ENCODE data around the gene FGD4. TPM values are rescaled to one million over a fixed set of nuclear protein-coding genes. Genes with fewer than 3 reads are reported as not detected.
A peak's percentile ranks its signal among the peaks of the same experiment; 100 is the strongest.

Gene FGD4
- total RNA-seq, 1 donor from 2014 or later = 11.0 TPM

DNA sequence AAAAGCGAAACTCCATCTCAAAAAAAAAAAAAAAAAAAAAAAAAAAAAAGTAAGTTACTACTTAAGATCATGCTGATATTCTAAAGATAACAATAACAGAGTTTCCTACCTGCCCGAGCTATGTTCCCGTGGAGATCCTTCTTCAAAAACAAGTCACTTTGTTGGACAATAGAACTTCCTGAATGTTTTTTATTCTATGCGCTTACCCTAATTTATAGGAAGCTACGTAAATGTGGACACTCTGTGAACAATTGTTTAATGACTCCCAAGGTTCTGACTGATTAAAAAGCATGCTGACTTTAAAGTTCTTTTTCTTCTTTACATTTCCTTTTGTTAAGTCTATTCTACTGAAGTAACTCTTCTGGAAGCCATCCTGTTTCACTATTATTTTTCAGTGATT, 52.5 kb downstream of the FGD4 start:
- H3K36me3 ChIP-seq (ENCODE audit: control insufficient read depth, insufficient read depth, low read length) = no peaks in the 10 kb centered on the region
- H3K4me3 ChIP-seq (ENCODE audit: low read depth, low read length) = no peak overlapping the region
- no peaks in the 10 kb centered on the region for H3K27me3 ChIP-seq (ENCODE audit: control insufficient read depth, insufficient read depth, low read length)
- TF ChIP-seq, protein P1, sequence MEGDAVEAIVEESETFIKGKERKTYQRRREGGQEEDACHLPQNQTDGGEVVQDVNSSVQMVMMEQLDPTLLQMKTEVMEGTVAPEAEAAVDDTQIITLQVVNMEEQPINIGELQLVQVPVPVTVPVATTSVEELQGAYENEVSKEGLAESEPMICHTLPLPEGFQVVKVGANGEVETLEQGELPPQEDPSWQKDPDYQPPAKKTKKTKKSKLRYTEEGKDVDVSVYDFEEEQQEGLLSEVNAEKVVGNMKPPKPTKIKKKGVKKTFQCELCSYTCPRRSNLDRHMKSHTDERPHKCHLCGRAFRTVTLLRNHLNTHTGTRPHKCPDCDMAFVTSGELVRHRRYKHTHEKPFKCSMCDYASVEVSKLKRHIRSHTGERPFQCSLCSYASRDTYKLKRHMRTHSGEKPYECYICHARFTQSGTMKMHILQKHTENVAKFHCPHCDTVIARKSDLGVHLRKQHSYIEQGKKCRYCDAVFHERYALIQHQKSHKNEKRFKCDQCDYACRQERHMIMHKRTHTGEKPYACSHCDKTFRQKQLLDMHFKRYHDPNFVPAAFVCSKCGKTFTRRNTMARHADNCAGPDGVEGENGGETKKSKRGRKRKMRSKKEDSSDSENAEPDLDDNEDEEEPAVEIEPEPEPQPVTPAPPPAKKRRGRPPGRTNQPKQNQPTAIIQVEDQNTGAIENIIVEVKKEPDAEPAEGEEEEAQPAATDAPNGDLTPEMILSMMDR (IDR thresholded peaks at IDR 0.05; ENCODE audit: insufficient read depth, low read length, poor library complexity, severe bottlenecking) = no peak
- DNase-seq (ENCODE audit: low read depth) = no peak

DNA sequence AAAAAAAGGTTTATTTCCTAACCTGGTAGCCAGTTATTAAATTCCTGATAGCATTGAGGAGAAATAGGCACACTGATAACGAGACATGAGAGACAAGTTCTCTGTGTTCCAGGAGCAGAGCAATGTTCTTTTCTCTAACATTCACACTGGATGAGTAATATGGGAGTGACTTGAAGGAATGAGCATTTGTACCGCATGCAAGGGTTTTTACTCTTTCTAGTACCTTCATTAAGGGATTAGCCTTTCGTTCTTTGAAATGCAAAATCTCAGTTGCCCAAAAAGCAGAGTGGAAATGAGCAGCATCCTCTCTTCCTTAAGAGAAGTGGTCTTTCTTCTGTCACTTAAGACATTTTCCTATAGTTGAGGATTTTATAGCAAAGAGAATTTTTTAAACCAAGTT, 54.7 kb downstream of the FGD4 start:
- TF ChIP-seq, protein P1 (IDR thresholded peaks at IDR 0.05; ENCODE audit: insufficient read depth, low read length, poor library complexity, severe bottlenecking) = no peak
- peak; percentile 56 for DNase-seq (ENCODE audit: low read depth)
- Histone ChIP-seq H3K4me3 (ENCODE audit: low read depth, low read length) (no peak overlapping the region), H3K27me3 (ENCODE audit: control insufficient read depth, insufficient read depth, low read length) (no peaks in the 10 kb centered on the region), H3K36me3 (ENCODE audit: control insufficient read depth, insufficient read depth, low read length) (no peaks in the 10 kb centered on the region)

DNA sequence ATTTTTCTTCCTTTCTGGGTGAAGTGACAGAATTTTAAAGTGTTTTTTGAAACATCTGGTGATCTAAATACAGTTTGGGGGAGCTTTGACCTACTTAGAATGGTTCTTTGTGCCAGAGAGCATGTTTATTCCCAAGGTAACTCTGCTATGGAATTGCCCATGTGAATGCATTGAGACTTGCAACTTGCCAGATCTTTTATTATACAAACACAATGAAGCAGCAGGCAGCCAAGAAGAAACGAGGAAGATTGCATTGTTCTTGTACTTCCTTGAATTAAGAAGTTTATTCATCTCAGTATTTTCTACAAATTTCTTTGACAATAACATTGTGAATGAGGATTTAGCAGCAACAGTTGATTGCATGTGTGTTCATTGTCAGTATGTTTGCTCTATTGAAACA, 55.5 kb downstream of the FGD4 start:
- Histone ChIP-seq H3K27me3 (ENCODE audit: control insufficient read depth, insufficient read depth, low read length) (no peaks in the 10 kb centered on the region), H3K4me3 (ENCODE audit: low read depth, low read length) (no peak overlapping the region), H3K36me3 (ENCODE audit: control insufficient read depth, insufficient read depth, low read length) (no peaks in the 10 kb centered on the region)
- TF ChIP-seq, protein P1 (IDR thresholded peaks at IDR 0.05; ENCODE audit: insufficient read depth, low read length, poor library complexity, severe bottlenecking) = no peak
- DNase-seq (ENCODE audit: low read depth) = no peak

DNA sequence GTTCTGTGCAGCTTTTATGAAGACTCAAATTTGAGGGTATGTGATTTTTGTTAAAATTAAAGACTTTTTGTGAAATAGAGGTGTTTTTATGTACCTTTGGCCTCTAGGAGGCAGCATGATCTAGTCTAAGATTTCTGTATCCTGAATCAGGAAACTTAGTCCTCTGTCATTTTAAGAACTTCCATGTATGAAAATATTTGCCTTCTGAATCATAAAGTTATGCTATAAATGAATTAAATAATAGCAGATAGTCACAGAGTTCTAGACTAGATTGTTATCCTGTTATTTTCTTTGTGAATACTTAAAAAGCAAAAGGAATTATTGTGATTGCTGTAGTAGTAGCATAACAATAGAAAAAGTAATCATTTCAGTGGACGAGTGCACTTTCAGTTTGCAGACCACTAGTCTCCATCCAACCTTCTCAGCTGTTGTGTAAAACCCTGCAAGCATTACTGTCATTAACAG, 56.3 kb downstream of the FGD4 start:
- Histone ChIP-seq H3K27me3 (ENCODE audit: control insufficient read depth, insufficient read depth, low read length) (no peaks in the 10 kb centered on the region), H3K36me3 (ENCODE audit: control insufficient read depth, insufficient read depth, low read length) (no peaks in the 10 kb centered on the region), H3K4me3 (ENCODE audit: low read depth, low read length) (peak overlapping the region; percentile 20)
- no peak for DNase-seq (ENCODE audit: low read depth)
- TF ChIP-seq, protein P1 (IDR thresholded peaks at IDR 0.05; ENCODE audit: insufficient read depth, low read length, poor library complexity, severe bottlenecking) = peak; percentile 45

DNA sequence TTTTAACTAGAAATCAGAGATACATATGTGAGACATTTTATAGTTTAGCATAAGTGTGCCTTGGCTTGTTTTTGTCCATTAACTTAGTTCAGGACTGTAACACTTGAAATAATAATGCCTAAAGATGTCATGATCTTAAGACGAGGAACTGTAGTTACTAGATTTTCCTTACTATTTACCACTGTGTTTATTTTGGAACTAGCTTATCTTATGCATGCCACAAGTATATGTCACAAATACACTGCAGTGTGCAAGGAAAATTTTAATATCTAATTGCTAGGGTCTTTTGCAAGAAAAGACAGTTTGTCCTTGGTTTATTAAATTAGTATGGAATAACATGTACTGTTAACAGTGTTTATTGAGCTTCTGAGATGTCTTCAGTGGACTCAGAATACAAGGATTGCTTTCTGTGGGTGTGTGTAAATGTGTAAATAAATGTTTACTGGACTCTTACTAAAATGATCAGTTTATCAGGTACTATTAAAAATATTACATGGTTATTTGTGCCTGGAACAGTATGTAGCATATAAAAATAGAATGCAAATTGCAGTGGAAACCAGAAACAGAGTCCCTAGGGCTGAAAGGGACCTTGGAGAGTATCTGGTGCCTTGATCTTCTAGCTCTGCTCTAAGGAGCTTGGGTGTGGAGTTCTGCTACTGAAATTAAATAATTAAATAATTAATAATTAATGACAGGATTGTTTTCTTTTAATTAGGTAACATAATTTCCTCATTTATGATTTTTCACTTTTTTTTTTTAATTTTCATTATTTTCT, 58.1 kb downstream of the FGD4 start:
- H3K4me3 ChIP-seq (ENCODE audit: low read depth, low read length) = no peak overlapping the region
- DNase-seq (ENCODE audit: low read depth) = no peak
- no peaks in the 10 kb centered on the region for H3K36me3 ChIP-seq (ENCODE audit: control insufficient read depth, insufficient read depth, low read length)
- no peaks in the 10 kb centered on the region for H3K27me3 ChIP-seq (ENCODE audit: control insufficient read depth, insufficient read depth, low read length)
- TF ChIP-seq, protein P1 (IDR thresholded peaks at IDR 0.05; ENCODE audit: insufficient read depth, low read length, poor library complexity, severe bottlenecking) = no peak

DNA sequence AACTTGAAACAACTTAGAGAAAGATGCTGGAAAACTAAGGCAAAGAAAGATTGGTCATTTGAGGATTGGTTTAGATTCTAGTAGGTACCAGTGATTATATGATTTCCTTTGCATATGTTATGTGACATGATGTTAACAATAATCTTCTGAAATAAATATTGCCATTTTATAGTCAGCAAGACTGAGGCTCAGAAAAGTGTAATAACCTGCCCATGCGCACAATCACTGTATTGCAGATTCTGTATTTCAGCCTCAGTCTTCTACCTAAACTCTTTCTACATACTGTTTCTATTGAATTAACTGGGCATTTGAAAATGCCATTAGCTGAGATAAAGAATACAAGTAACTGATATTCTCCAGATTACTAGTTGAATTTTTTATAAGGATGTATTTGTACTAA, 61.3 kb downstream of the FGD4 start:
- no peaks in the 10 kb centered on the region for H3K36me3 ChIP-seq (ENCODE audit: control insufficient read depth, insufficient read depth, low read length)

More for the DNA sequence above, 61.3 kb downstream of the FGD4 start:
- DNase-seq (ENCODE audit: low read depth) = no peak
- Histone ChIP-seq H3K27me3 (ENCODE audit: control insufficient read depth, insufficient read depth, low read length) (no peaks in the 10 kb centered on the region), H3K4me3 (ENCODE audit: low read depth, low read length) (no peak overlapping the region)
- TF ChIP-seq, protein P1 (IDR thresholded peaks at IDR 0.05; ENCODE audit: insufficient read depth, low read length, poor library complexity, severe bottlenecking) = no peak

All from kidney epithelial cell (primary cell).